ENCODE results near the gene PIAS1. TPM values are rescaled to one million over a fixed set of nuclear protein-coding genes. Genes with fewer than 3 reads are reported as not detected.

The PIAS1 gene
- 6.7 and 12.8 TPM in 2 replicates for total RNA-seq

DNA sequence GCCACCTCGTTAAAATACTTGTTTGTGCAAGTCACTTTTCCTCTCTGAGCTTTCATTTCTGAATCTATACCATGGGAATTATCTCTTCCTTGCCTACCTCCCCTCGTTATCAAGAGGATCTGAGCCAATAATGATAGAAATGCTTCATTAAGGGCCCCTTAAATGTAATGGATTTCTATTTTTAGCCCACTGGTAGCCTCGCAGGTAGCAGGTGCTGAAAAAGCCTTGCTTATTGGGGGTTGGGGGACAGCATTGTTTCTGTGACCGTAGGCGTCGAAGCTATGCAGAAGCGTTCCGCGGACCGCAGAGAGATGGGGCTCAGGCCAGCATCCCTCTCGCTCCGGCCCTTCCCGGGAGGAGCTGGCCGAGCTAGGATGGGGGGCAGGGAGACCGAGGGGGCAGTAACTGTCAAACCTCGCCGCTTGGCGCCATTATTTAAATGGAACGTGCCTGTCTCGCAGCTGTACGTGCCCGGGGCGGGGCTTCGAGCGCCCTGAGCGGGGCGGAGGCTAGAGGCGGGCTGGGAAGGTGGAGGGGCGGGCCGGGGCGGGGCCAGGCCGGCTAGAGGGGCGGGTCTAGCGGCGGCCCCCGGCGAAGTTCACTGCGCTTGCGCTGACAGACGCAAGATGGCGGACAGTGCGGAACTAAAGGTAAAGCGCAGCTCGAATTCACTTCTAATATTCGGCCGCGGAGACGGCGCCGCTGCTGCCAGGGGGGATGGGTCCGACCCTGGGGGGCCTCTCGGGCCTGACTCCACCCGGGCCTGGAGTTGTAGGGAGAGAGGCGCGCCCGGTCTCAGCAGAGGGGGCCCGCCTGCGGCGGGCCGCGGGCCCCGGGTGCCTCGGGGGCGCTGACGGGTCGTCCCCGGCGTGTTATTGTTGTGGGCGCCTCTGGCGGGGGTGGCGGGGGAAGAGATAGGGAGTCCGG is at the start of gene PIAS1:
Gene PIAS1, plus strand, starts transcription at position 615 of the 927 bp plus-strand sequence. Its CDS starts 12 bp downstream, at position 627.

DNA sequence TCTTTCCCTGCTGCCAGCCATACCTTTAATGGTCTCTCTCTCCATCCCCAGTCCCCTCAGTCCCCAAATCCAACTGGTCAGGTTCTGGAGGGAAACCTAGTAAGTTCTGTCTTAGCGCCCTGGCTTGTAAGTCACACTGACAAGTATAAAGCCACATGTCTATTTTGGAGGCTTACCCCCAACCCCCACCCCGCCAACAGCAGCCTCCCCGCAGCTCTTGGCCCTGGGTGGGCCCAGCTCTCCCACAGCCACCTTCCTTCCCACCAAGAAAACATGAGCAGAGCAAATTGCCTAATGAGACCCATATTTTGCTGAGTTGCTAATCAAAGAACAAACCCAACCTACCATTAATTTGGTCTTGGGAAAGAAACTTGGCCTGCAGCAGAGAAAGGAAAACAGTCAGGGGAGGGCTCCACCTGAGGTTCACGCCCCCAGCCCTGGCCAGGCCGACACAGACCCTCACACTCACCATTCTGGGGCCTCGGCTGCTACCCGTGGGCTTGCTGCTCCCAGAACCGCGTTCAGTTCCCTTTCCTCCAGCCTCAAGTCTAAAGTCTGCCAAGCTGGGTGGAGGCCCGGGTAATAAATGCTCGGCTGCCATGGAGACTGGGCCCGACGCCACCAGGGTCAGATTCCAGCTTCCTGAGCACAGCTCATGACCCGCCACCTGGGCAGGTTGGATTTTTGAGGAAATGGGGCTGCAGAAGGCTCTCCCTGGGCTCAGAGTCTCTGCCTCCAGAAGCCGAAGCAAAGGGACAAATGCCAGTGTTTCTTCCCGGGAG is 150.9 kb downstream of the PIAS1 start, which contains the start of gene CALML4:
Gene CALML4, minus strand, starts transcription at position 557 of the 782 bp plus-strand sequence. Its CDS starts 85 bp downstream, at position 472.

DNA sequence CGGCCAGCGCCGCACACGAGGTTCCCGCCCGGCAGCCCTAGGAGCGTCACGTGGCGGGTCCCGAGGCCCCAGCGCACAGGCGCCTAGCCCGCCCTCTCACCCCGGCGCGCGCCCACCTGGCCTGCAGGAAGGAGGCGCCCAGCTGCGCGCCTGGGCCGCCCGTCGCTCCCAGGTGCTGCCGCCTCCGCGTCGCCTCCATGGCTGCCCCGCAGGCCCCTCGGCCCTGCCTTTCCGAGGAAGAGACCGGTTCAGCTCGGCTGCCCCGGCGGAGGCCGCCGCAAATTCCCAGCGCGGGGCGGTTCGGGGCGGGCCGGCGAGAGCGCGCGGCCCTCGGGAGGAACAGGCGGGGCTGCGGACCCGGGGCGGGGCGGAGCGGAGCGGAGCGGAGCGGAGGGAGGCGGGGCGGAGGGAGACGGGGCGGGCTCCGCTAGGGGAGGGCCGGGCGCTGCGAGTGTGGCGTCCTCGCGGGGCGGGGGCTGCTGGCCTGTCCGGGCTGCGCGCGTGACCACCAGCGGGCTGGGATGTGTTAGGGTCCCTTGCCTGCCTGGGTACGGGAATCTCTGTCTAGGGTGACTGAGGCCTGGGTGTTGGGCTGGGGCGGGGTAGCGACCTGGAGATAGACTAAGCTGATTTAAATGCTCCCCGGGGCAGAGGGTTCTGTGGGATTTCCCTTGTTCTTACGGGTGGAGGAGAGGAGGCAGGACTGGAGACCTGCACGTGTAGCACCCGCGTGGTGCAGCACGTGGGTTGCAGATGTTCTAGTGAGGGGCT is 175.5 kb downstream of the PIAS1 start, which contains the start of gene CLN6:
Gene CLN6, minus strand, starts transcription at position 343 of the 771 bp plus-strand sequence. Its CDS starts 144 bp downstream, at position 199.

Other genes starting within 250 kb of the PIAS1 start
- 0.17 TPM in 1 of 2 replicates, not detected in the other for gene SKOR1, start 228.8 kb upstream of the PIAS1 start, total RNA-seq
- gene RNU6-1, start 214.3 kb upstream of the PIAS1 start, total RNA-seq = not detected in 2 replicates
- gene CALML4, start 151.0 kb downstream of the PIAS1 start, total RNA-seq = 2.7 and 4.4 TPM in 2 replicates
- gene CLN6, start 175.4 kb downstream of the PIAS1 start, total RNA-seq = 28.2 and 31.1 TPM in 2 replicates
- gene FEM1B, start 223.4 kb downstream of the PIAS1 start, total RNA-seq = 14.3 and 16.5 TPM in 2 replicates

All from bronchus fibroblast of lung (primary cell).